COLO668 (cell line): ENCODE measurements around the gene EPB41L4B.
A peak's percentile ranks its signal among the peaks of the same experiment; 100 is the strongest.

ENCODE experiments used
- DNase-seq: peaks from one replicate; lab custom pipeline; 2025; ENCODE audit not compliant: unreplicated experiment; lab: John Stamatoyannopoulos, UW

EPB41L4B gene

DNA sequence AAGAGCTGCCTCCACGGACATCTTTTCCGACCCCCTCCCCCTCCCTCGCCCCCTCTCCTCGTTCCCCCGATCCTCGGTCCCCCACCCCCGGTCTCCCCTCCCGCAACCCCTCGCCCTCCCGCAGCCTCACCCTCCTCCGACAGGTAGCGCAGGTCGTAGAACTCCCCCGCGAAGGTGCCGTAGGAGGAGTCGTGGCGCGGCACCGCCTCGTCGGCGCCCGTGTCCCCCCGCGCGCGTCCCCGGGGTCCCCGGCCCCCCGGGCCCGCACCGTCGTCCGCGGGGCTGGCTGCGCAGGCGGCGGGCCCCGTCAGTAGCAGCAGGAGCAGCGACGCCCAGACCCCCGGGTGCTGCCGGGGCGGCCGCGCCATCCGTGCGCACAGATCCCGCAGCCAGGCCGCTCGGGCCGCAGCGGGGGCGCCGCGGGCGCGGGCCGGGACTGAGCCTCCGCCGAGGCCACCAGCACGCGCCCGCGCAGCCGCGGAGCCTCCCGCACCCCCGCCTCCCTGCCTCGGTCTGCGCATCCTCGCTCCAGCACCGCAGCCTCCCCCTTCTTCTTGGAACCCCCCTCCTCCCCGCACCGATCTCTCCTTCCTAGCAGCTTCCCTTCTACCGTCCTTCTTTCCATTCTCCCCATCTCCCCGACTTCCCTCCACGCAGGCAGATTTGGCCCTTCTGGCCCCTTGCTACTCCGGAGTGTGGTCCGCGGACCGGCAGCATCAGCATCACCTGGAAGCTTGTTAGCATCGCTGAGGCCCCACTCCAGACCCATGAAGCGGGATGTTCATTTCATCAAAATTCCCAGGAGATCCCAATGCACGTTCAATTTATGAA is 153.9 kb downstream of the EPB41L4B start, which contains the start of gene FRRS1L:
FRRS1L (minus strand) TSS at position 479 of the 831 bp plus-strand sequence; CDS start at position 368, 111 bp downstream.
- peak; percentile 30 for DNase-seq

DNA sequence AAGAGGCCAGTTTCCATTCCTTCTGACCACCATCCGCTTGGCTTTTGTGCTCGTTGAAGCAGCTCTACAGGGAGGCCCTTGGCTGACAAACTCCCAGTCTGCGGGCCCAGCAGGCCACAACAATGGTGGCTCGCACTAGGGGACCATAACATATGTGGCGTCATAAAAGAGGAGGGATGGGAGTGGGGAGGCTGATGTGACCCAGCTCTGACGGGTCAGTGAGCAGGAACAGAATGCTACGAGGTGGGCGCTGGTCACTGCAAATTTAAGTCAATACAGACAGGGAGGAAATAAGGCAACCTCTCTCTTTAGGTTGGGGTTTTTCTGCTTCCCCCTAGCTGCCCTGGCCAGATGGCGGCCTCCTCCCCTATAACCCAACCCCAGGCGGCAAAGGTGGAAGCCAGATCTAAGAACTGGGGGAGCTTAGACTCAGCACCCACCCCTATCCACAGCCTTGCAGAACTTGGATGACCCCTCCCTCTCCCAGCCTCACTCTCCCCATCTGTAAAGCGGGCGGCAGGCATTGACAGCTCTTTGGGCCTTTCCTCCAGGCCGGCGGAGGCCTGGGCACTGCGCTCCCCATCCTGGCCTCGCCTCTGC is 154.6 kb downstream of the EPB41L4B start:
- DNase-seq: no peak

DNA sequence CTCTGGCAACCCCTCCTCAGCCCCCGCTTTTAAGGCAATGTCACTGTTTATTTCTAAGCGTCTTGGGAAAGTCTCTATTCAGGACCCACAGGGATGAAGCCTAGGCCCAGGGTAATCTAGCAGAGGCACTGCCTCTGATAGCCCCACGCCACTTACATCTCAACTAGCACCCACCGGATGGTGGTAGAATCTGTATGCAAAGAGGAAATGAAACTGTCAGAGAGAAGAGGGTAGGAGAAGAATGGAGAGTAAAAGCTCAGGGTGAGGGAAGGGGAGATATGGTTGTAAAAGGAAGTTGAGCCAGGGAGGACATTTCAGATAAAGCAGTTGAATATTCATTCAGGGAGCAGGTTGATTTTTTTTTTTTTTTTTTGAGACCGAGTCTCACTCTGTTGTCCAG is 156.8 kb downstream of the EPB41L4B start:
- no peak for DNase-seq

- DNase-seq: no peak
Measured at GRCh38 chr9:109163194-109163593, 157.7 kb downstream of the EPB41L4B start.

DNA sequence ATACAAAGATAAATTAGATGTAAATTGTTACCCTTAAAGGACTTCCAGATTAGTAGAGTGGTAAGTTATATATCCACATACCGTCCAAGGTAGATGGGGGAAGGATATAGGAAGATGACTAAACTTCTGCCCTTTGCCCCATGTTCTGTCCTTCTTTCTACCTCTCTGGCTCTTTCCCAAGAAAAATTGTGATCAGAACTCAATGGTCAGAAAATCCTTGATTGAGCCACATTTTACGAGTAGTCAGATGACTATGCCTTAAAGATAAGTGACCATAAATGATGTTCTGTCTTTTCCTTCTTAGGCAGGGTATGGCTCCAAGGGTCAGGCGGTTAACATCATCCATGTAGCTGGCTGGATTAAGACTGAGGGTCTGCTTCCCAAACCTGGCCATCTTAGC is 158.2 kb downstream of the EPB41L4B start:
- no peak for DNase-seq

DNA sequence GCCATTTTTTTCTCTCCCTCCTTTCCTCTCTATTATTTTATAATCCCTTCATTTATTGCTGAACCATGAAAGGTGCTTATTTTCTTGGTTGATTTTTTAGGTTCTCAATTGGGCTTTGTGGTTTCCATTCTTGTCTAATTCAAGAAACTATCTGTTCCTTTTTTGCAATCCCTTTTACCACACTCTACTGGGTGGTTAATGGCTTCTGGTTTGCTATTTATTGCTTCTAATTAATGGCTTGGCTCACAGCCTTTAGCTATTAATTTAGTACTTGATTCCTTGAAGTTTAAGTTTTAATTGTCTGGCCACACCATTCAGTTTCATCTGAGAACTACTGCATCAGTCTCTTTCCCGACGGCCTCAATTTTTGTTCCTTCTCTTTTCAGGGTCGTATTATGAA is 159.4 kb downstream of the EPB41L4B start:
- no peak for DNase-seq

DNA sequence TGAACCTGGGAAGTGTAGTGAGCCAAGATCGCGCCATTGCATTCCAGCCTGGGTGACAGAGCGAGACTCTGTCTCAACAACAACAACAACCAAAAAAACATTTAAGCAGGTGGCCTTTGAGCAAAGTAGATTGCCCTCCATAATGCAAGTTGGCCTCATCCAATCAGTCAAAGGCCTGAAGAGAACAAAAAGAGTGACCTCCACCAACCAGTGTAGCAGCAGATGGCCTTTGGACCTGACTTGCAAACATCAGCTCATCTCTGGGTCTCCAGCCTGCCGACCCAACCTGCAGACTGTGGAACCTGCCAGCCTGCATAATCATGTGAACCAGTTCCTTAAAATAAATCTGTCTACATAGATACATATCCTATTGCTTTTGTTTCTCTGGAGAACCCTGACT is 161.3 kb downstream of the EPB41L4B start:
- no peak for DNase-seq

DNA sequence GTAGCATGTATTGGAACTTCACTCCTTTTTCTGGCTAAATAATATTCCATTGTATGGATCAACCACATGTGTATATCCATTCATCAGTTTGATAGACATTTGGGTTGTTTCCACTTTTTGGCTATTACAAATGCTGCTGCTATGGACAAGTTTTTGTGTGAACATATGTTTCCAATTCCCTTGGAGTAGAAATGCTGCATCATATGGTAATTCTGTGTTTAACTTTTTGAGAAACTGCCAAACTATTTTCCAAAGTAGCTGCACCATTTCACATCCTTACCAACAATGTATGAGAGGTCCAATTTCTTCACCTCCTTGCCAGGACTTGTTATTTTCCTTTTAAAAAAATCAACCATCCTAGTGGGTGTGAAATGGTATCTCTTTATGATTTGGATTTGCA is 162.2 kb downstream of the EPB41L4B start:
- no peak for DNase-seq

DNA sequence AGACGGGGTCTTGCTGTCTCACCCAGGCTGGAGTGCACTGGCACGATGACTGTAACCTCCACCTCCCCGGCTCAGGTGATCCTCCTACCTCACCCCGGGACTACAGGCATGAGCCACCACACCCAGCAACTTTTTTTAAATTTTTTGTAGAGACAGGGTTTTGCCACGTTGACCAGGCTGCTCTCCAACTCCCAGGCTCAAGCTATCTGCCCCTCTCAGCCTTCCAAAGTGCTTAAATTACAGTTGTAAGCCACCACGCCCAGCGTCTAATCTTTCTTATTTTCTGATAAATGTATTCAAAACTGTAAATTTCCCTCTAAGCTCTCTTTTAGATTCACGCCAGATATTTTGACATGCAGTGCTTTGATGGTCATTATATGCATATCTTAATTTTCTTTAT is 164.2 kb downstream of the EPB41L4B start:
- no peak for DNase-seq

GRCh38 chr9:109150925-109151545 is 169.8 kb downstream of the EPB41L4B start:
- peak; percentile 17 for DNase-seq

- DNase-seq: no peak
Measured at GRCh38 chr9:109149722-109150121, 171.1 kb downstream of the EPB41L4B start.

- no peak for DNase-seq
Measured at GRCh38 chr9:109149089-109149488, 171.8 kb downstream of the EPB41L4B start.

DNA sequence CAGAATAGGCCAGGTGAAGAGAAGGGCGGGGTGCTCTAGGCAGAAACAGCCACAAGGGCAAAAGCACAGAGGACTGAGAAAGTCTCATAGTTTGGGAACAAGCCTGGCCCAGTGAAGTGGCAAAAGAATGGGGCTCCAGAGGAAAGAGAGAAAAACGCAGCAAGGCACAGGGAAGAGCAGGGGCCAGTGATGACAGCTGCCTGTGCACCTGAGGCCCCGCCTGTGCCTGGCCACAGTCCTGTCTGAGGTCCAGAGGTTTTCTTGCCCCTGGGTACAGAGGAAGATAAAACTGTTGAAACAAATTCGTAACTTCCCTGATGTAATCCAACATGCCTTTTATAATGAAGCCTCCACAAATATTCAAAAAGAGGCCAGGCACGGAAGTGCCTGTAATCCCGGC is 175.8 kb downstream of the EPB41L4B start:
- no peak for DNase-seq

GRCh38 chr9:109143881-109144562 is 176.8 kb downstream of the EPB41L4B start:
- peak; percentile 15 for DNase-seq

DNA sequence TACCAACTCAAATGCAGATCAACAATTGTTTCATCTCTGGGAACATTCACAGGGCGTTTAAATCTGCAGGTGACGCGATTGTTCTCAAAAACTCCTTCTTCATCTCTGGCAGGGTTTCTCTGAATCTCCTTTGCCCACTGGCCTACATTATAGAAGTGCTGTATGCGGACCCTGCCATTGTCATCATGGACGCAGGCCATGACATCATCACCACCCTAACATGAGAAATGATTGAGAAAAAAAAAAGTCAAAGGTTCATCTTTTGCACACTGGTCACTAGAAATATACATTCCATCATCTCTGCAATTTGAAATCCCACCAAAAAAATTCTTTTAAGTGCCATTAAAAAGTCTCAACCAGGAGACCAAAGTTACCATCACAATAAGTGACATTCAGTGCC is 179.5 kb downstream of the EPB41L4B start:
- DNase-seq: no peak

GRCh38 chr9:109139851-109140250 is 181.0 kb downstream of the EPB41L4B start:
- DNase-seq: no peak

GRCh38 chr9:109138421-109138820 is 182.4 kb downstream of the EPB41L4B start:
- DNase-seq: no peak

DNA sequence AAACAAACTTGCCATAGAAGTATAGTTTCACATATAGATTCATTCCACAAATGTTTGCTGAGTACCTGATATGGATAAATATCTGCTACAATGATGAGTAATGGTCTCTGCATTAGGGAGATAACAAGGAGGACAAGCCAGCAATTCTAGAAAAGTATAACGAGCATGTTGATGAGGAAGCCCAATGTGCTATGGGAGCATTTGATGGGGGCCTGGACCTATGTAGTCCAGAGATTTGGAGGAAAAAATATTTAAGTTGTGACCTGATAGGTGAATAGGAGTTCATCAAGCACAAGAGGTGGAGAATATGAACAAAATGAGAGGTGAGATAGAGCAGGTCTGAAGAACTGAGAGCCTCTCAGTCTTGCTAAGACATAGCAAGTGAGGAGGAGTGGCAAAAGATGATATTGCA is 186.7 kb downstream of the EPB41L4B start:
- DNase-seq: no peak

- DNase-seq: no peak
Measured at GRCh38 chr9:109133533-109133932, 187.3 kb downstream of the EPB41L4B start.

- DNase-seq: no peak
Measured at GRCh38 chr9:109132567-109133021, 188.3 kb downstream of the EPB41L4B start.

GRCh38 chr9:109129470-109130197 is 191.2 kb downstream of the EPB41L4B start:
- DNase-seq: no peak
